Loucy (cell line): ENCODE measurements around the gene AKAP9.
"Not testable (repeated sequence)": the region's sequence is repeated elsewhere in the genome, so short reads cannot be mapped to it uniquely, and the experiment has no call there.

Source experiments
- H2AFZ ChIP-seq: fragments of 200-600 bp; sonication (generic); 2 replicates; pipeline ENCODE4 v1.6.0; 2016; ENCODE audit warnings: antibody characterized with exemption, mild to moderate bottlenecking, low read length, moderate library complexity
- H3F3A ChIP-seq: fragments of 200-600 bp; 2 replicates; pipeline ENCODE4 v1.6.0; 2016; ENCODE audit warnings: antibody characterized with exemption, low read depth, mild to moderate bottlenecking
- H3K27me3 ChIP-seq: fragments of 200-600 bp; sonication (generic); 2 replicates; pipeline ENCODE4 v1.6.1; 2014; ENCODE audit warnings: low read length, mild to moderate bottlenecking; ENCODE audit not compliant: insufficient read depth, poor library complexity, severe bottlenecking
- H3K36me3 ChIP-seq: fragments of 200-600 bp; sonication (generic); 2 replicates; pipeline ENCODE4 v1.6.1; 2016; ENCODE audit warnings: low read length; ENCODE audit not compliant: insufficient read depth
- H3K4me1 ChIP-seq: fragments of 200-600 bp; sonication (generic); 2 replicates; pipeline ENCODE4 v1.5.1; 2014; ENCODE audit warnings: low read length, mild to moderate bottlenecking; ENCODE audit not compliant: insufficient read depth, poor library complexity, severe bottlenecking
- H3K4me2 ChIP-seq: fragments of 200-600 bp; sonication (generic); 2 replicates; pipeline ENCODE4 v1.6.0; 2014; ENCODE audit warnings: antibody characterized with exemption, low read length, low read depth, mild to moderate bottlenecking; ENCODE audit not compliant: poor library complexity, severe bottlenecking
- H3K4me3 ChIP-seq: fragments of 200-600 bp; sonication (generic); 2 replicates; pipeline ENCODE4 v1.5.1; 2014; ENCODE audit warnings: low read length, mild to moderate bottlenecking, mixed read lengths; ENCODE audit not compliant: poor library complexity, severe bottlenecking
- H3K79me2 ChIP-seq: fragments of 200-600 bp; sonication (generic); 2 replicates; pipeline ENCODE4 v1.6.1; 2014; ENCODE audit warnings: low read length; ENCODE audit not compliant: insufficient read depth
- H3K9ac ChIP-seq: fragments of 200-600 bp; sonication (generic); 2 replicates; pipeline ENCODE4 v1.6.0; 2014; ENCODE audit warnings: mild to moderate bottlenecking, low read depth, low read length, moderate library complexity; ENCODE audit not compliant: poor library complexity, severe bottlenecking
- H3K9me2 ChIP-seq: fragments of 200-600 bp; sonication (generic); replicated peaks from 2 replicates; pipeline ENCODE4 v1.6.1; 2016; ENCODE audit warnings: low read depth, low read length, mixed read lengths
- H3K9me3 ChIP-seq: fragments of 200-600 bp; sonication (generic); 2 replicates; pipeline ENCODE4 v1.6.1; 2014; ENCODE audit warnings: mild to moderate bottlenecking, antibody characterized with exemption, low read length, low read depth; ENCODE audit not compliant: insufficient read depth
- H4K20me1 ChIP-seq: fragments of 200-600 bp; sonication (generic); 2 replicates; pipeline ENCODE4 v1.6.0; 2014; ENCODE audit warnings: antibody characterized with exemption, low read length, mild to moderate bottlenecking; ENCODE audit not compliant: insufficient read depth, poor library complexity, severe bottlenecking
- EZH2phosphoT487 ChIP-seq: fragments of 200-600 bp; IDR thresholded peaks from 2 replicates; pipeline ENCODE4 v1.6.1; 2018; ENCODE audit warnings: antibody characterized with exemption, mild to moderate bottlenecking, moderate library complexity, borderline replicate concordance
- TF ChIP-seq, protein P1 (sequence below): fragments of 200-600 bp; sonication (generic); conservative IDR thresholded peaks from 2 replicates; pipeline ENCODE4 v1.5.1; 2014; ENCODE audit warnings: mild to moderate bottlenecking, antibody characterized with exemption, low read length

Gene AKAP9

GRCh38 chr7:91962419-91962818 lies 21.8 kb downstream of the AKAP9 start:
- Histone ChIP-seq H3K4me2 (no peak overlapping the region), H3K9me2 (no peaks in the 10 kb centered on the region), H3K36me3 (no peaks in the 10 kb centered on the region; the same call in 1 of the 2 replicates), H3K9ac (no peak overlapping the region), H3K9me3 (no peaks in the 10 kb centered on the region), H3F3A (no peaks in the 10 kb centered on the region), H3K79me2 (peaks cover 89% of the 10 kb centered on the region), H3K4me3 (no peak overlapping the region), H3K27me3 (no peaks in the 10 kb centered on the region), H4K20me1 (peaks cover 24% of the 10 kb centered on the region), H2AFZ (no peak overlapping the region), H3K4me1 (no peaks in the 10 kb centered on the region)
- TF ChIP-seq, protein P1, sequence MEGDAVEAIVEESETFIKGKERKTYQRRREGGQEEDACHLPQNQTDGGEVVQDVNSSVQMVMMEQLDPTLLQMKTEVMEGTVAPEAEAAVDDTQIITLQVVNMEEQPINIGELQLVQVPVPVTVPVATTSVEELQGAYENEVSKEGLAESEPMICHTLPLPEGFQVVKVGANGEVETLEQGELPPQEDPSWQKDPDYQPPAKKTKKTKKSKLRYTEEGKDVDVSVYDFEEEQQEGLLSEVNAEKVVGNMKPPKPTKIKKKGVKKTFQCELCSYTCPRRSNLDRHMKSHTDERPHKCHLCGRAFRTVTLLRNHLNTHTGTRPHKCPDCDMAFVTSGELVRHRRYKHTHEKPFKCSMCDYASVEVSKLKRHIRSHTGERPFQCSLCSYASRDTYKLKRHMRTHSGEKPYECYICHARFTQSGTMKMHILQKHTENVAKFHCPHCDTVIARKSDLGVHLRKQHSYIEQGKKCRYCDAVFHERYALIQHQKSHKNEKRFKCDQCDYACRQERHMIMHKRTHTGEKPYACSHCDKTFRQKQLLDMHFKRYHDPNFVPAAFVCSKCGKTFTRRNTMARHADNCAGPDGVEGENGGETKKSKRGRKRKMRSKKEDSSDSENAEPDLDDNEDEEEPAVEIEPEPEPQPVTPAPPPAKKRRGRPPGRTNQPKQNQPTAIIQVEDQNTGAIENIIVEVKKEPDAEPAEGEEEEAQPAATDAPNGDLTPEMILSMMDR, result no peak
- TF ChIP-seq EZH2phosphoT487, result no peak

DNA sequence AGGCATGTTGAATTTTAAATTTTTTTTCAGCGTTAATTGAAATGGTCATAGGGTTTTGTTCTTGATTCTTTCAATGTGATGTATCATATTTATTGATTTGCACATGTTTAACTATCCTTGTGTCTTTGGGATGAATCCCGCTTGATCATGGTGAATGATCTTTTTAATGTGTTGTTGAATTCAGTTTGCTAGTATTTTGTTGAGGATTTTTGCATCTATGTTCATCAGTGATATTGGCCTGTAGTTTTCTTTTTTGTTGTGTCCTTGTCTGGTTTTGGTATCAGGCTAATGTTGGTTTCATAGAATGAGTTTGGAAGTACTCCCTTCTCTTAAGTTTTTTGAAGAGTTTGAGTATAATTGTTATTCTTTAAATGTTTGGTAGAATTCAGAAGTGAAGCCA lies 26.9 kb downstream of the AKAP9 start:
- Histone ChIP-seq H4K20me1 (peaks cover 15% of the 10 kb centered on the region), H3K4me1 (peaks cover 10% of the 10 kb centered on the region), H3K79me2 (peaks cover 92% of the 10 kb centered on the region)
- not testable (repeated sequence) for H3K4me3 ChIP-seq, H3K9me2 ChIP-seq, H3K9me3 ChIP-seq, H3F3A ChIP-seq, H2AFZ ChIP-seq, H3K9ac ChIP-seq, H3K4me2 ChIP-seq, H3K36me3 ChIP-seq, H3K27me3 ChIP-seq

GRCh38 chr7:91973639-91974038 lies 33.0 kb downstream of the AKAP9 start:
- Histone ChIP-seq H3K4me2 (no peak overlapping the region), H3K4me1 (peaks cover 10% of the 10 kb centered on the region), H3K27me3 (no peaks in the 10 kb centered on the region), H3K9ac (no peak overlapping the region), H3K36me3 (peaks cover 27% of the 10 kb centered on the region), H3K4me3 (no peak overlapping the region), H3K9me3 (no peaks in the 10 kb centered on the region), H3K9me2 (no peaks in the 10 kb centered on the region), H4K20me1 (peaks cover 9% of the 10 kb centered on the region), H3K79me2 (peaks cover 61% of the 10 kb centered on the region), H3F3A (no peaks in the 10 kb centered on the region), H2AFZ (no peak overlapping the region)
- TF ChIP-seq EZH2phosphoT487, result no peak
- TF ChIP-seq, protein P1, result no peak

- Histone ChIP-seq H3K79me2 (peaks cover 56% of the 10 kb centered on the region), H3K27me3 (no peaks in the 10 kb centered on the region), H3K4me3 (no peak overlapping the region), H3K9me3 (no peaks in the 10 kb centered on the region), H3F3A (no peaks in the 10 kb centered on the region), H3K9me2 (no peaks in the 10 kb centered on the region), H3K9ac (no peak overlapping the region), H3K36me3 (peaks cover 29% of the 10 kb centered on the region), H2AFZ (no peak overlapping the region), H4K20me1 (peaks cover 9% of the 10 kb centered on the region), H3K4me2 (no peak overlapping the region), H3K4me1 (peaks cover 10% of the 10 kb centered on the region)
- TF ChIP-seq EZH2phosphoT487, result no peak
- TF ChIP-seq, protein P1, result no peak
Measured at GRCh38 chr7:91974066-91974465, 33.4 kb downstream of the AKAP9 start.
